Measurements from ENCODE around the gene ARHGEF37.
"Not testable (repeated sequence)": the region's sequence is repeated elsewhere in the genome, so short reads cannot be mapped to it uniquely, and the experiment has no call there.

The ARHGEF37 gene

DNA sequence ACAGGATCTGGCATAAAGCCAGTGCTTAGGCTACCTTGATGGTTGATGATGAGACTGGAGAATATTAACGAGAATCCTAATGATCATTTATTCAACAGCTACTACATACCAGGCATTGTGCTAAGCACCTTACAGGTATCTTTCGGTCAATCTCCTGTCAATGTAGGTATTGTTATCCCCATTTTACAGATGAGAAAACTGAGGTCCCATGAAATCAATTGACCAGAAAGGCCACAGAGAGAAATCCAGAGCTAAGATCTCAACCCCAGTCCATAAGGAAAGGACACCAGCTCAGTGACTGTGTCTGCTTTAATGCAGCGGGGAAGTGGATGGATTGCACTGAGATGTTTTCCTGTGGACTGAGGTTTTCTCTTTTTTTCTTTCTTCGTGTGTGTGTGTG lies 63.3 kb downstream of the ARHGEF37 start:
- Mint-ChIP-seq H3K4me3 (no peak overlapping the region), H3K4me1 (ENCODE audit: low read depth) (peaks cover 14% of the 10 kb centered on the region), H3K36me3 (ENCODE audit: low read depth) (no peaks in the 10 kb centered on the region), H3K9me3 (no peaks in the 10 kb centered on the region), H3K27ac (no peak overlapping the region), H3K27me3 (peaks cover 3% of the 10 kb centered on the region)
- intact Hi-C loops (cut with micrococcal nuclease) = no loop called here

DNA sequence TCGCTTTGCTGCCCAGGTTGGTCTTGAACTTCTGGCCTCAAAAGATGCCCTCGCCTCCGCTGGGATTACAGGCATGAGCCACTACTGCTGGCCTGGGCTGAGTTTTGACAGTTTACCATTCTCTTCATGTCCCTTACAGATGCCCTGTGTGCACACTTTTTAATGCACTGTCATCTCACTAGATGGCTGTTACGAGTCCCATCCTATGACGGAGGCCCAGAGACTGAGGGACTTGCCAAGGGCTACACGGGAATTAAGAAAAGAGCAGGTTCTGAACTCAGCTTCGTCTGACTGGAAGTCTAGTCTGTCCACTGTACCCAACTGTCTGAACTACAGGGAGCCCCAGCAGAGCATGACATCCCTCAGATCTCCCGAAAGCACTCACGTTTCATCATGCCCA lies 63.9 kb downstream of the ARHGEF37 start:
- no peaks in the 10 kb centered on the region for H3K9me3 Mint-ChIP-seq
- H3K4me1 Mint-ChIP-seq (ENCODE audit: low read depth) = peaks cover 8% of the 10 kb centered on the region
- no peak overlapping the region for H3K4me3 Mint-ChIP-seq
- intact Hi-C loops (cut with micrococcal nuclease) = no loop called here
- H3K36me3 Mint-ChIP-seq (ENCODE audit: low read depth) = no peaks in the 10 kb centered on the region
- H3K27me3 Mint-ChIP-seq = peaks cover 3% of the 10 kb centered on the region
- no peak overlapping the region for H3K27ac Mint-ChIP-seq

DNA sequence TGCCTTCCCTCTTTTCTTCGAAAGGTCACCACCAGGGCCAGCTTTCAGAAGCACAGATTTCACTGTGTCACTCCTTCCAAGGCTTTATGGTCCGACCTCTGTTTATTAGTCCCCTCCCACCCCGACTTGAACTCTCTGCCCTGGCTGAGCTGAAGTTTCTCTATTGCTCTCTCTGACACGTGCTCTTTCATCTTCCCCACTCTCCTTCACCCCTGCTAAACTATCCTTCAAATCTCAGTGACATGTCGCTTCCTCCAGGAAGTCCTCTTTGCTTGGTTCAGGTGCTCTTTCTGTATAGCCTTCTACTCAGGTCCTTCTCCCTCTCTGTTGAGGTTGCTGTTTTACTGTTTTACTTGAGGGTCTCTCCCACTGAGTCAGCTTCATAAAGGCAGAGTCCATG lies 64.4 kb downstream of the ARHGEF37 start:
- Mint-ChIP-seq H3K4me3 (no peak overlapping the region), H3K9me3 (no peaks in the 10 kb centered on the region), H3K36me3 (ENCODE audit: low read depth) (no peaks in the 10 kb centered on the region), H3K4me1 (ENCODE audit: low read depth) (peaks cover 6% of the 10 kb centered on the region), H3K27me3 (peaks cover 3% of the 10 kb centered on the region), H3K27ac (no peak overlapping the region)
- intact Hi-C loops (cut with micrococcal nuclease) = no loop called here

- Mint-ChIP-seq H3K27ac (no peak overlapping the region), H3K4me3 (no peak overlapping the region), H3K4me1 (ENCODE audit: low read depth) (peaks cover 6% of the 10 kb centered on the region), H3K27me3 (peaks cover 3% of the 10 kb centered on the region), H3K9me3 (no peaks in the 10 kb centered on the region), H3K36me3 (ENCODE audit: low read depth) (no peaks in the 10 kb centered on the region)
- intact Hi-C loops (cut with micrococcal nuclease) = no loop called here
These were observed 65.3 kb downstream of the ARHGEF37 start for GRCh38 chr5:149646564-149646963.

DNA sequence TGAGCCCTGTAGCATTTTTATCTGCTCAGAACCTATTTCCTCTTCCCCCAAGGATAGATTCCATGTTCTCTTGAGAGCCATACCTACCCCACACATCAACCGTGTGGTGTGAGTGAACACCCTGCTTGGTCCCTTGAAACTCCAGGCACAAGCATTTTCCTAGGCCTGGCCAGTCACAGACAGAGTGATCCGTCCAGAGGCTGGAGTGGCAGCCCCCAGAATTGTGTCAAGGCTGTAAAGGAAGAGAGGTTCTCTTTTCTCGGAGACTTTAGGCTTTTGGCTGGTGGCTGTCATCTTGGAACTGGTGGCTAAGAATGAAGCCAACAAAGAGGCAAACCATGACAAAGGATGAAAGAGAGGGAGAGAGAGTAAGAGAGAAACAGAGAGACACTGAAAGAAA lies 66.0 kb downstream of the ARHGEF37 start:
- no peaks in the 10 kb centered on the region for H3K36me3 Mint-ChIP-seq (ENCODE audit: low read depth)
- H3K4me1 Mint-ChIP-seq (ENCODE audit: low read depth) = peaks cover 6% of the 10 kb centered on the region
- intact Hi-C loops (cut with micrococcal nuclease) = no loop called here
- no peak overlapping the region for H3K4me3 Mint-ChIP-seq
- H3K27ac Mint-ChIP-seq = no peak overlapping the region
- peaks cover 3% of the 10 kb centered on the region for H3K27me3 Mint-ChIP-seq
- no peaks in the 10 kb centered on the region for H3K9me3 Mint-ChIP-seq

DNA sequence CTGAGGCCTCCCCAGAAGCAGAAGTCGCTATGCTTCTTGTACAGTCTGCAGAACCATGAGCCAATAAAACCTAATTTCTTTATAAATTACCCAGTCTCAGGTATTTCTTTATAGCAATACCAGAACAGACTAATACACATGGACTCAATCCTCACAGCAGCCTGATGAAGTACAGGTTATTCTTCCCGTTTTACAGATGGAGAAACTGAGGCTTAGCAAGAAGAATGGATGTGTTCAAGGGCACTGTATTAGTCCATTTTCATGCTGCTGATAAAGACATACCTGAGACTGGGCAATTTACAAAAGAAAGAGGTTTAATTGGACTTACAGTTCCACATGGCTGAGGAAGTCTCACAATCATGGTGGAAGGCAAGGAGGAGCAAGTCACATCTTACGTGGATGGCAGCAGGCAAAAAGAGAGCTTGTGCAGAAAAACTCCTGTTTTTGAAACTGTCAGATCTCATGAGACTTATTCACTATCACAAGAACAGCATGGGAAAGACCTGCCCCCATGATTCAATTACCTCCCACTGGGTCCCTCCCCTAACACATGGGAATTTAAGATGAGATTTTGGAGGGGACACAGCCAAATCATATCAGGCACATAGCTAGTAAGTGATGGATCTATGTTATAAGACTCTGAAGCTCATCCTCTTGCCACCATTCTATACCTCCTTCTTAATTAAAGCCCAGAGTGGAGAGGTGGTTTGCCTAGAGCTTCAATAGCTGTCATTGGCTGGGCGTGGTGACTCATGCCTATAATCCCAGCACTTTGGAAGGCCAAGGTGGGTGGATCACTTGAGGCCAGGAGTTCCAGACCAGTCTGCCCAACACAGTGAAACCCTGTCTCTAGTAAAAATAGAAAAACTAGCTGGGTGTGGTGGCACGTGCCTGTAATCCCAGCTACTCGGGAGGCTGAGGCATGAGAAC lies 67.4 kb downstream of the ARHGEF37 start:
- H3K4me1 Mint-ChIP-seq (ENCODE audit: low read depth); H3K27me3 Mint-ChIP-seq; intact Hi-C loops (cut with micrococcal nuclease); H3K4me3 Mint-ChIP-seq; H3K9me3 Mint-ChIP-seq; H3K27ac Mint-ChIP-seq; H3K36me3 Mint-ChIP-seq (ENCODE audit: low read depth): not testable (repeated sequence)

DNA sequence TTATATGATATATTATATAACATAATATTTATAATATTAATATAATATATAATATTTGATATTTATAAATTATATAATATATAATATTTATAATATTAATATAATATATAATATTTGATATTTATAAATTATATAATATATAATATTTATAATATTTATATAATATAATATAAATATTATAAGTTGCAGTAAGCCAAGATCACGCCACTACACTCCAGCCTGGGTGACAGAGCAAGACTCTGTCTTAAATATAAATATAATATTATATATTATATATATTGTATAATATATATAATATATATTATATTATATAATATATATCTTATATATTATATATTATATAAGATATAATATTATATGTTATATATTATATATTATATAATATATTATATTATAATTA lies 68.4 kb downstream of the ARHGEF37 start:
- H3K4me3 Mint-ChIP-seq; intact Hi-C loops (cut with micrococcal nuclease); H3K27me3 Mint-ChIP-seq; H3K27ac Mint-ChIP-seq; H3K36me3 Mint-ChIP-seq (ENCODE audit: low read depth); H3K4me1 Mint-ChIP-seq (ENCODE audit: low read depth); H3K9me3 Mint-ChIP-seq: not testable (repeated sequence)

DNA sequence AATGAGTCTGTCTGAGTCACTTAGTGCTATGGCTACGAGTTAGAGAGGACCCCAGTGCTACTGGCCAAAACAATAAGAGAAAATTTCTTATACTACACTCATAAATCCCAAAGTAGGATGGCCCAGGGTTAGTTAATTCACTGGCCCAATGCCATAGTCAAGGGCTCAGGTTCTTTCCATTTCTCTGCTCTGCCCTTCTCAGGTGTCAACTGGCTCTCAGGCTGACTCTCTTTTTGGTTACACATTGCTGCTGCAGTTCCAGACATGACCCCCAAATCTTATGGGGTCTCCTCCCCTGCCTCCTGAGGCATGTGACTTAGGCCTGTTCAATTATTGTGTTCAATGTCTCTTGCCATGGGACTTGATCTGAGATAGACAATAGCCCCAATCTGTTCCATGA lies 70.4 kb downstream of the ARHGEF37 start:
- Mint-ChIP-seq H3K4me1 (ENCODE audit: low read depth) (no peaks in the 10 kb centered on the region), H3K27me3 (peaks cover 1% of the 10 kb centered on the region), H3K36me3 (ENCODE audit: low read depth) (no peaks in the 10 kb centered on the region), H3K27ac (no peak overlapping the region), H3K9me3 (peaks cover under 1% of the 10 kb centered on the region), H3K4me3 (no peak overlapping the region)
- intact Hi-C loops (cut with micrococcal nuclease) = no loop called here

DNA sequence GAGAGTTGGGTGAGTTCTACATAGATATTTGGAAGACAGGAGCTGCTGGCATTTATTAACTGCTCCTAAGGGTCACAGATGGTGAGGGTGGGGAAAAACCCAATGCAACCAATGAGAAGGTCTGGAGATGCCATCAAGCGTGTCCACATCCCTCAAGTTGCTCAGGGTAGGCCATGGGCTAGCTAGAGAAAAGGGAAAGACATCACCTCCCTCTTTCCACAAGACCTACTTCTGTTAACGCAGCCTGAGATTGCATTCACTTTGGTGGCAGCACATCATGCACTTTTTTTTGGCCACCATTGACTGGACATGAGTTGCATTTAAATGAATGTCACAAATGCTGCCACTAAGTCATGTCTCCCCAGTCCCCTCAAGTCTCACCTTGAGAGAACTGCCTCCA lies 71.4 kb downstream of the ARHGEF37 start:
- Mint-ChIP-seq H3K4me3 (no peak overlapping the region), H3K9me3 (peaks cover 10% of the 10 kb centered on the region), H3K36me3 (ENCODE audit: low read depth) (no peaks in the 10 kb centered on the region), H3K27me3 (peaks cover 1% of the 10 kb centered on the region), H3K4me1 (ENCODE audit: low read depth) (peaks cover 8% of the 10 kb centered on the region), H3K27ac (no peak overlapping the region)
- intact Hi-C loops (cut with micrococcal nuclease) = no loop called here

- peaks cover 10% of the 10 kb centered on the region for H3K9me3 Mint-ChIP-seq
- H3K4me3 Mint-ChIP-seq = no peak overlapping the region
- H3K27ac Mint-ChIP-seq = peak overlapping the region; percentile 17
- no peaks in the 10 kb centered on the region for H3K36me3 Mint-ChIP-seq (ENCODE audit: low read depth)
- H3K27me3 Mint-ChIP-seq = peaks cover 1% of the 10 kb centered on the region
- intact Hi-C loops (cut with micrococcal nuclease) = no loop called here
- H3K4me1 Mint-ChIP-seq (ENCODE audit: low read depth) = peaks cover 10% of the 10 kb centered on the region
These were observed 72.9 kb downstream of the ARHGEF37 start for GRCh38 chr5:149654231-149654630.

GRCh38 chr5:149654883-149655505 lies 73.7 kb downstream of the ARHGEF37 start:
- intact Hi-C loops (cut with micrococcal nuclease) = no loop called here
- no peak overlapping the region for H3K4me3 Mint-ChIP-seq
- H3K9me3 Mint-ChIP-seq = peaks cover 10% of the 10 kb centered on the region
- H3K36me3 Mint-ChIP-seq (ENCODE audit: low read depth) = no peaks in the 10 kb centered on the region
- H3K4me1 Mint-ChIP-seq (ENCODE audit: low read depth) = peaks cover 10% of the 10 kb centered on the region
- peak overlapping the region; percentile 17 for H3K27ac Mint-ChIP-seq
- H3K27me3 Mint-ChIP-seq = peaks cover 1% of the 10 kb centered on the region

GRCh38 chr5:149656576-149657182 lies 75.4 kb downstream of the ARHGEF37 start:
- intact Hi-C loops (cut with micrococcal nuclease) = loop anchor here (1.0 kb wide), 1 partner anchor 172 kb away; no protein-coding TSS in a partner anchor
- Mint-ChIP-seq H3K4me1 (ENCODE audit: low read depth) (peaks cover 10% of the 10 kb centered on the region), H3K27me3 (peaks cover 1% of the 10 kb centered on the region), H3K27ac (no peak overlapping the region), H3K36me3 (ENCODE audit: low read depth) (no peaks in the 10 kb centered on the region), H3K4me3 (no peak overlapping the region), H3K9me3 (peaks cover 10% of the 10 kb centered on the region)

GRCh38 chr5:149657324-149657723 lies 76.0 kb downstream of the ARHGEF37 start:
- intact Hi-C loops (cut with micrococcal nuclease) = no loop called here
- Mint-ChIP-seq H3K27ac (no peak overlapping the region), H3K27me3 (peaks cover 1% of the 10 kb centered on the region), H3K9me3 (peaks cover 10% of the 10 kb centered on the region), H3K4me1 (ENCODE audit: low read depth) (peaks cover 10% of the 10 kb centered on the region), H3K36me3 (ENCODE audit: low read depth) (no peaks in the 10 kb centered on the region), H3K4me3 (no peak overlapping the region)

GRCh38 chr5:149658299-149658698 lies 77.0 kb downstream of the ARHGEF37 start:
- Mint-ChIP-seq H3K36me3 (ENCODE audit: low read depth) (no peaks in the 10 kb centered on the region), H3K9me3 (peaks cover 10% of the 10 kb centered on the region), H3K4me3 (no peak overlapping the region), H3K27ac (no peak overlapping the region), H3K27me3 (peaks cover 1% of the 10 kb centered on the region), H3K4me1 (ENCODE audit: low read depth) (peaks cover 10% of the 10 kb centered on the region)
- intact Hi-C loops (cut with micrococcal nuclease) = no loop called here

Measured in dendritic cell treated with granulocyte-macrophage colony-stimulating factor and Interleukin-4, amounts not matched to agents 40 ng/mL and 50 ng/mL, for 4 days (primary cell).